Natural killer cell (primary cell): Measurements from ENCODE around the gene WEE1. TPM values are rescaled to one million over a fixed set of nuclear protein-coding genes. Genes with fewer than 3 reads are reported as not detected.

Source experiments
- ATAC-seq, 3 donors: fragments of 150-1000 bp in 2 of 3; fragments of 200-7000 bp in 1 of 3; cut with Tn5 transposase; 1 replicate in 1 of 3; 2 replicates in 2 of 3; pipeline ENCODE4 v1.10.0; 2021; ENCODE audit warnings: mild to moderate bottlenecking in 2 of 3, moderate library complexity in 2 of 3
- DNase-seq, 2 donors: peaks; one replicate each; pipeline versions ENCODE4 v3.0.0 to v3.0.0-alpha.2; 2013 to 2021; ENCODE audit warnings: mixed read lengths in 1 of 2
- H3K27ac ChIP-seq: one replicate; pipeline ENCODE4 v1.5.1; 2013; ENCODE audit warnings: mild to moderate bottlenecking, low read length
- H3K27me3 ChIP-seq: one replicate; pipeline ENCODE4 v1.6.1; 2013; ENCODE audit warnings: low read length; ENCODE audit not compliant: control insufficient read depth, insufficient read depth
- H3K36me3 ChIP-seq: one replicate; pipeline ENCODE4 v1.6.1; 2013; ENCODE audit warnings: low read length; ENCODE audit not compliant: control insufficient read depth, insufficient read depth
- H3K4me1 ChIP-seq: one replicate; pipeline ENCODE4 v1.6.1; 2013; ENCODE audit warnings: low read length; ENCODE audit not compliant: control insufficient read depth, insufficient read depth
- H3K4me3 ChIP-seq: one replicate; pipeline ENCODE4 v1.5.1; 2013; ENCODE audit warnings: low read length
- H3K9me3 ChIP-seq: one replicate; pipeline ENCODE4 v1.6.1; 2013; ENCODE audit warnings: low read length; ENCODE audit not compliant: control insufficient read depth, insufficient read depth
- H3K27ac Mint-ChIP-seq, 2 donors: one replicate each; pipeline ENCODE4 v1.8.0; 2022; ENCODE audit warnings: mild to moderate bottlenecking in 2 of 2, mixed read lengths in 2 of 2, moderate library complexity in 1 of 2
- H3K27me3 Mint-ChIP-seq, 2 donors: one replicate each; pipeline ENCODE4 v1.8.0; 2022; ENCODE audit warnings: low read depth in 2 of 2, mixed read lengths in 2 of 2
- H3K36me3 Mint-ChIP-seq: one replicate; pipeline ENCODE4 v1.8.0; 2022; ENCODE audit warnings: mixed read lengths
- H3K4me1 Mint-ChIP-seq, 2 donors: one replicate each; pipeline ENCODE4 v1.8.0; 2022; ENCODE audit warnings: mixed read lengths in 2 of 2
- H3K4me3 Mint-ChIP-seq: one replicate; pipeline ENCODE4 v1.8.0; 2022; ENCODE audit warnings: mild to moderate bottlenecking, moderate library complexity, mixed read lengths
- H3K9me3 Mint-ChIP-seq, 2 donors: one replicate each; pipeline ENCODE4 v1.8.0; 2022; ENCODE audit warnings: mixed read lengths in 2 of 2
- CTCF ChIP-seq: fragments of 200-600 bp; IDR thresholded peaks from one replicate; pipeline ENCODE4 v1.8.0; 2022; ENCODE audit warnings: antibody characterized with exemption
- whole genome bisulfite sequencing: methylation state at CpG from one replicate; pipeline ENCODE4 v1.1.7; 2013; ENCODE audit warnings: missing lambda C conversion rate; ENCODE audit not compliant: insufficient coverage; 5-methylcytosine and 5-hydroxymethylcytosine counted together
- intact Hi-C: fragments of 100-400 bp; cut with micrococcal nuclease; formaldehyde crosslinking; loops from one replicate; pipeline ENCODE4 v1.14.2; 2022
- total RNA-seq, 4 donors: library from RNA; stranded (reverse); fragments of 120-200 nt in 1 of 4; gene quantifications; one replicate each; pipeline versions ENCODE4 v1.2.3 to v1.2.4, GENCODE V29; 2013 to 2022

WEE1 gene
- total RNA-seq, 3 donors from 2014 or later (not counting 1 experiment from before 2014, with no cell fraction given): 17.1 to 20.8 (median 19.0) TPM

- no peaks in the 10 kb centered on the region for H3K27me3 ChIP-seq
- H3K27ac ChIP-seq: no peak overlapping the region
- no peak for DNase-seq
- WGBS: 97% methylated on average over 11 of the region's 11 CpGs
- TF ChIP-seq CTCF: no peak
- H3K9me3 ChIP-seq: no peaks in the 10 kb centered on the region
- Mint-ChIP-seq H3K27ac (no peak overlapping the region), H3K9me3 (no peaks in the 10 kb centered on the region), H3K36me3 (no peaks in the 10 kb centered on the region), H3K27me3 (no peaks in the 10 kb centered on the region), H3K4me3 (no peak overlapping the region), H3K4me1 (no peaks in the 10 kb centered on the region)
- no peak for ATAC-seq
- intact Hi-C loops: no loop called here
- H3K36me3 ChIP-seq: peaks cover 1% of the 10 kb centered on the region
- H3K4me1 ChIP-seq: no peaks in the 10 kb centered on the region
- no peak overlapping the region for H3K4me3 ChIP-seq
Measured at GRCh38 chr11:9594267-9595046, 21.0 kb downstream of the WEE1 start.

GRCh38 chr11:9596926-9597464 is 23.5 kb downstream of the WEE1 start:
- TF ChIP-seq CTCF: no peak
- Histone ChIP-seq H3K27me3 (no peaks in the 10 kb centered on the region), H3K4me1 (peaks cover 20% of the 10 kb centered on the region), H3K9me3 (no peaks in the 10 kb centered on the region), H3K4me3 (no peak overlapping the region), H3K36me3 (no peaks in the 10 kb centered on the region), H3K27ac (no peak overlapping the region)
- no peaks in the 10 kb centered on the region for H3K9me3 Mint-ChIP-seq
- intact Hi-C loops: no loop called here
- no peak overlapping the region for H3K27ac Mint-ChIP-seq
- ATAC-seq (no peak), DNase-seq (no peak)
- H3K36me3 Mint-ChIP-seq: no peaks in the 10 kb centered on the region
- no peak overlapping the region for H3K4me3 Mint-ChIP-seq
- H3K4me1 Mint-ChIP-seq: peaks cover 19 to 20% of the 10 kb centered on the region in 2 donors
- 87% methylated on average over 4 of the region's 4 CpGs for WGBS
- no peaks in the 10 kb centered on the region for H3K27me3 Mint-ChIP-seq

- no peaks in the 10 kb centered on the region for H3K36me3 ChIP-seq
- WGBS: 93% methylated on average over 2 of the region's 2 CpGs
- DNase-seq (no peak), ATAC-seq (no peak)
- Mint-ChIP-seq H3K9me3 (no peaks in the 10 kb centered on the region), H3K4me3 (peak overlapping the region; percentile 80), H3K4me1 (peaks cover 27 to 31% of the 10 kb centered on the region in 2 donors), H3K27ac (peak overlapping the region; percentile 89 to 90), H3K27me3 (peaks cover 0 to 3% of the 10 kb centered on the region in 2 donors), H3K36me3 (no peaks in the 10 kb centered on the region)
- H3K27me3 ChIP-seq: no peaks in the 10 kb centered on the region
- H3K27ac ChIP-seq: peak overlapping the region; percentile 80
- intact Hi-C loops: no loop called here
- TF ChIP-seq CTCF: no peak
- H3K4me1 ChIP-seq: peaks cover 33% of the 10 kb centered on the region
- H3K4me3 ChIP-seq: no peak overlapping the region
- H3K9me3 ChIP-seq: no peaks in the 10 kb centered on the region
Measured at GRCh38 chr11:9600166-9600565, 26.7 kb downstream of the WEE1 start.
